Stimulated activated CD4-positive, alpha-beta T cell treated with anti-CD3 and anti-CD28 coated beads, TNF-alpha, amount 100 ng/mL, for 48 hours (primary cell): ENCODE data around the gene MILR1.
"Not testable (repeated sequence)": the region's sequence is repeated elsewhere in the genome, so short reads cannot be mapped to it uniquely, and the experiment has no call there.

Experiments used
- DNase-seq, 3 donors: peaks; one replicate each; pipeline ENCODE4 v3.0.0-alpha.2; 2020; ENCODE audit warnings: low read depth in 3 of 3

MILR1 gene

GRCh38 chr17:64428406-64428805 is 20.5 kb upstream of the MILR1 start:
- DNase-seq: no peak

GRCh38 chr17:64430036-64430435 is 18.9 kb upstream of the MILR1 start:
- DNase-seq: not testable (repeated sequence)

- DNase-seq: no peak
Measured at GRCh38 chr17:64431534-64431933, 17.4 kb upstream of the MILR1 start.

- DNase-seq: no peak
Measured at GRCh38 chr17:64437944-64438525, 10.9 kb upstream of the MILR1 start.

GRCh38 chr17:64439521-64439920 is 9.4 kb upstream of the MILR1 start:
- not testable (repeated sequence) for DNase-seq

GRCh38 chr17:64439956-64440355 is 9.0 kb upstream of the MILR1 start:
- no peak for DNase-seq

- no peak for DNase-seq
Measured at GRCh38 chr17:64441772-64442540, 7.0 kb upstream of the MILR1 start.

- DNase-seq: no peak
Measured at GRCh38 chr17:64442541-64442971, 6.4 kb upstream of the MILR1 start.

GRCh38 chr17:64443086-64443760 is 5.7 kb upstream of the MILR1 start:
- DNase-seq: no peak

- DNase-seq: no peak
Measured at GRCh38 chr17:64447526-64447925, 1.4 kb upstream of the MILR1 start.

- DNase-seq: no peak
Measured at GRCh38 chr17:64449545-64449944, 630 bp downstream of the MILR1 start.

GRCh38 chr17:64455993-64456885 is 7.3 kb downstream of the MILR1 start:
- no peak for DNase-seq

- DNase-seq: no peak
Measured at GRCh38 chr17:64457156-64457555, 8.2 kb downstream of the MILR1 start.

GRCh38 chr17:64458756-64459155 is 9.8 kb downstream of the MILR1 start:
- DNase-seq: no peak

GRCh38 chr17:64459284-64459747 is 10.4 kb downstream of the MILR1 start:
- DNase-seq: no peak

- DNase-seq: not testable (repeated sequence)
Measured at GRCh38 chr17:64459818-64460217, 10.9 kb downstream of the MILR1 start.

GRCh38 chr17:64460955-64461354 is 12.0 kb downstream of the MILR1 start:
- no peak for DNase-seq

GRCh38 chr17:64461788-64462187 is 12.9 kb downstream of the MILR1 start:
- DNase-seq: no peak

- no peak for DNase-seq
Measured at GRCh38 chr17:64466019-64466735, 17.3 kb downstream of the MILR1 start.

- DNase-seq: not testable (repeated sequence)
Measured at GRCh38 chr17:64466834-64467233, 17.9 kb downstream of the MILR1 start.

GRCh38 chr17:64470625-64471024 is 21.7 kb downstream of the MILR1 start:
- DNase-seq: no peak
